NB4 (cell line): ENCODE measurements around the gene CAMK1G.

Experiments
- CTCF ChIP-seq: IDR thresholded peaks from one replicate; pipeline ENCODE4 v1.5.1; 2012; ENCODE audit warnings: low read depth, low read length
- MAX ChIP-seq: IDR thresholded peaks from 2 replicates; pipeline ENCODE4 v1.6.1; 2011; ENCODE audit warnings: low read depth, low read length
- MYC ChIP-seq: IDR thresholded peaks from 2 replicates; pipeline ENCODE4 v1.6.1; 2011; ENCODE audit warnings: low read depth, low read length
- POLR2A ChIP-seq: IDR thresholded peaks from 2 replicates; pipeline ENCODE4 v1.6.1; 2011; ENCODE audit warnings: mild to moderate bottlenecking; ENCODE audit not compliant: insufficient read length; ENCODE audit errors: extremely low read depth

GRCh38 chr1:209597499-209597898 lies 14.0 kb downstream of the CAMK1G start:
- TF ChIP-seq CTCF (no peak), POLR2A (no peak), MYC (no peak), MAX (no peak)
